Ishikawa (cell line): ENCODE data around the gene OSM.

Source experiments
- CEBPB ChIP-seq: IDR thresholded peaks from 2 replicates; pipeline ENCODE4 v1.6.1; 2012
- CREB1 ChIP-seq: IDR thresholded peaks from 2 replicates; pipeline ENCODE4 v1.6.1; 2012; ENCODE audit warnings: low read depth
- EGR1 ChIP-seq: IDR thresholded peaks from 2 replicates; pipeline ENCODE4 v1.6.1; 2012
- EP300 ChIP-seq: IDR thresholded peaks from 2 replicates; pipeline ENCODE4 v1.6.1; 2012; ENCODE audit warnings: borderline replicate concordance
- FOXM1 ChIP-seq: IDR thresholded peaks from 2 replicates; pipeline ENCODE4 v1.6.1; 2012; ENCODE audit warnings: low read depth, borderline replicate concordance
- NFIC ChIP-seq: IDR thresholded peaks from 2 replicates; pipeline ENCODE4 v1.6.1; 2012
- RAD21 ChIP-seq: IDR thresholded peaks from 2 replicates; pipeline ENCODE4 v1.6.1; 2012; ENCODE audit warnings: low read depth
- TAF1 ChIP-seq: IDR thresholded peaks from 2 replicates; pipeline ENCODE4 v1.6.1; 2012; ENCODE audit warnings: low read depth, mild to moderate bottlenecking
- TCF12 ChIP-seq: IDR thresholded peaks from 2 replicates; pipeline ENCODE4 v1.6.1; 2012; ENCODE audit warnings: low read depth
- TEAD4 ChIP-seq: IDR thresholded peaks from 2 replicates; pipeline ENCODE4 v1.6.1; 2012
- YY1 ChIP-seq: IDR thresholded peaks from 2 replicates; pipeline ENCODE4 v1.6.1; 2012; ENCODE audit warnings: low read depth
- ZBTB7A ChIP-seq: IDR thresholded peaks from 2 replicates; pipeline ENCODE4 v1.6.1; 2012; ENCODE audit warnings: low read depth
- TF ChIP-seq, protein P1 (sequence below): IDR thresholded peaks from 2 replicates; pipeline ENCODE4 v1.6.1; 2012
- TF ChIP-seq, protein P2 (sequence below): IDR thresholded peaks from 2 replicates; pipeline ENCODE4 v1.6.1; 2012
- TF ChIP-seq, protein P3 (sequence below): IDR thresholded peaks from 2 replicates; pipeline ENCODE4 v1.6.1; 2012; ENCODE audit warnings: low read depth, mild to moderate bottlenecking

Gene OSM

DNA sequence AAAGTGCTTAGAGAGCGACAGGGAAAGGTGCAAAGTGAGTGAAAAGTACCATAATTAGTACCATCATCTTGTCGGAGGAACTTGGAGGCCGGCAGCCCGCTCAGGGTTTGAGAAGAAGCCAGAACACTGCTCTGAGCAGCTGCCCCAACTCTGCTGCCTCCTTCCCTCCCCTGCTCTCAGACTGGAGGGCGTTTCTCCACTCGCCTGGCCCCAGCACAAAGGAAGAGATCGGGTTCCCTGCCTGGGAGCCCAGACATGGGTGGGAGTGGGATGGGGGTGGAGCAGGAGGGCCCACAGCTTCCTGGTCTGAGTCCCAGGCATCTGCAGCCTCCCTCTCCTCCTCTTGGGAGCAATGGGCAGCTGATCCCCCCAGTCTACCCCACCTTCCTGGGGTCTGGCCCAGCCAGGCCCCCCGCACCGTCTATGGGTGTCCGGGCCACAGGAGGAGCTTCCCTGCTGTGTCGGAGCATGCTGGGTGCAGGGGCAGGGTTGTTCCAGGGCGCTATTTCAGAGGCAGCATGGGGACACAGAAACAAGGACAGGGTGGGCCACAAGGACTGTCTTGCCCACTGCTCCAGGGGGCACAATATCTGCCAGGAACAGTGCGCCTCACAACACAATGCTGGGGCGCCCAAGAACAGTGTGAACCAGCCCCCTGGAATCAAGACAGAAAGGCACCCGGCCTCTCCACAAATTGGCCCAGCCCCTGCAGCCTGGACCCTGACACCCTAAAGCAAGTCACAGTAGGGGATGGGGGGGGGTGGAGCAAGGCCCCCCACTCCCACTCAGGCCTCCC is 24.9 kb downstream of the OSM start:
- TF ChIP-seq RAD21 = no peak
- TF ChIP-seq CREB1 = no peak
- TF ChIP-seq EP300 = peak; percentile 46; the same call in 1 of the 2 replicates
- TF ChIP-seq, protein P1, sequence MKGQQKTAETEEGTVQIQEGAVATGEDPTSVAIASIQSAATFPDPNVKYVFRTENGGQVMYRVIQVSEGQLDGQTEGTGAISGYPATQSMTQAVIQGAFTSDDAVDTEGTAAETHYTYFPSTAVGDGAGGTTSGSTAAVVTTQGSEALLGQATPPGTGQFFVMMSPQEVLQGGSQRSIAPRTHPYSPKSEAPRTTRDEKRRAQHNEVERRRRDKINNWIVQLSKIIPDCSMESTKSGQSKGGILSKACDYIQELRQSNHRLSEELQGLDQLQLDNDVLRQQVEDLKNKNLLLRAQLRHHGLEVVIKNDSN = no peak
- 0 out of 2 replicates have a peak, but pooled peaks have one; percentile 46 for TF ChIP-seq TCF12
- TF ChIP-seq ZBTB7A = no peak
- no peak for TF ChIP-seq TAF1

DNA sequence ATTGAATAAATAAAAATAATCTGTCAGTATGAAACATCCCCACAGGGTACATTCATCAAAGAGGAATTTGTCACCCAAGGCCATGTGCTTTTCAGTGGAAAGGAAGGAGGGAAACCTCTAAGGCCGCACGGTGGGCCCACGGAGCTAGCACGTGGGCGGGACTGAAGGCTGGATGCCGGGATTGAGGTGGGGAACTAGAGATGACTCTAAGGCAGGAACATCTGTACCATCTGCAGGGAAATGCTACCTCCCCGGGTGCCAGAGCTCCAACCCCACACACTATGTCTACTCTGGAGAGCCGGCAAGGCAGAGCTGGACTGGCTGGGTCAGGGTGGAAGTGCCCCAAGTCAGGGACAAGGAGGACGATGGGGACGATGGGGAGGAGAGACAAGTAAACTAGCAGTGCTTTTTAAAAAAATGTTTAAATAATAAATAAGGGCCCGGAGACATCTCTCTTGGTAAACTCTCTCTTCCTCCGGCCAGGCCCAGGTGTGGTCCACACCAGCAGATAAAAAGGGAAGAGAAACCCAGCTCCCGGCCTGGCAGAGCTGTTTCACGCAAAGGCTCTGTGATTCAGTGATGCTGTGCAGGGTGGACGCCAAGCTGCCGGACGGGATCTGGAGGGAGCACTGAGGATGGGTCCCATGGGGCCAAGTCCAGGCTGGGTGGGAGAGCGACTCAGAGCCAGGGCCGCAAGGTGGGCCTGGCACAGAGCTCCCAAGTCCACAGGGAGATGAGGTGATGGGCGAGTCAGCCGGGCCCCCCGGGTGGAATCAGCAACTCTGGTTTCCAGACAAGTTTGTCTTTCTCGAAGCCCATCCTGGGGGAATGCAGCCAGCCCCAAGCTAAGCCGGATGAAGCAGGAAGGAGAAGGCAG is 25.9 kb downstream of the OSM start:
- TF ChIP-seq RAD21 (no peak), CREB1 (no peak), NFIC (no peak), YY1 (no peak), TEAD4 (no peak), ZBTB7A (no peak)
- TF ChIP-seq, protein P2, sequence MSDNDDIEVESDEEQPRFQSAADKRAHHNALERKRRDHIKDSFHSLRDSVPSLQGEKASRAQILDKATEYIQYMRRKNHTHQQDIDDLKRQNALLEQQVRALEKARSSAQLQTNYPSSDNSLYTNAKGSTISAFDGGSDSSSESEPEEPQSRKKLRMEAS = 0 out of 2 replicates have a peak, but pooled peaks have one; percentile 22

DNA sequence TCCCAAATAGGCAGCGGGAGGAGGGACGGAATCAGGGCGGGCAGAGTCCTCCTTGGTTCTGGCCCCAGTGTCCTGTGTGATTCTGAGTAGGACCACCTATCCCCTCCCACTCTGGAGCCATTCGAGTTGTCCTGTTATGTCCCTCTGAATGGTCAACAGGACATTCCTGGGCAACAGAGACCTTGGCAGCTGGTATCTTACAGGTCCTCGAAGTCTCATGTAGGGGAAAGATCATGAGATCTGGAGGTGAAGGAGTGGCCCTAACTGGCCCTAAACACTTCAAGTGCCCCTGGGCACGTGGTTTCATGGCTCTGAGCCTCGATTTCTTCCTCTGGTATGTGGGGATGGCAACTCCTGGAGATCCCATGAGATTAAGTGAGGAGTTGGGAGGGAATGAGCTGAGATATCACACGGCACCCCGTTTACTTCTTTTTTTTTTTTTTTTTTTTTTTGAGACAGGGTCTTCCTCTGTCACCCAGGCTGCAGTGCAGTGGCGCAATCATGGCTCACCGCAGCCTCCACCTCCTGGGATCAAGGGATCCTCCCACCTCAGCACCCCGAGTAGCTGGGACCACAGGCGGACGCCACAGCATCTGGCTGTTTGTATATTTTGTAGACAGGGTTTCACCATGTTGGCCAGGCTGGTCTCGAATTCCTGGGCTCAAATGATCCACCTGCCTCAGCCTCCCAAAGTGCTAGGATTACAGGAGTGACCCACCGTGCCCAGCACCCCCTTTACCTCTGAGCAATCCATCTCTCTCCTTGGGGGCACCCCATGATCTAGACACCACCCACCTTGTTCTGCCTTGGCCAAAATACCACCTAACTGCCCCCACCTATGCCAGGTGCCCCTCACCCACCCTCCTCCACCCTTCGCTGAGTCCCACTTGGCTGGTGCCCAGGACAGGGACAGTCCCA is 26.9 kb downstream of the OSM start:
- TF ChIP-seq, protein P3, sequence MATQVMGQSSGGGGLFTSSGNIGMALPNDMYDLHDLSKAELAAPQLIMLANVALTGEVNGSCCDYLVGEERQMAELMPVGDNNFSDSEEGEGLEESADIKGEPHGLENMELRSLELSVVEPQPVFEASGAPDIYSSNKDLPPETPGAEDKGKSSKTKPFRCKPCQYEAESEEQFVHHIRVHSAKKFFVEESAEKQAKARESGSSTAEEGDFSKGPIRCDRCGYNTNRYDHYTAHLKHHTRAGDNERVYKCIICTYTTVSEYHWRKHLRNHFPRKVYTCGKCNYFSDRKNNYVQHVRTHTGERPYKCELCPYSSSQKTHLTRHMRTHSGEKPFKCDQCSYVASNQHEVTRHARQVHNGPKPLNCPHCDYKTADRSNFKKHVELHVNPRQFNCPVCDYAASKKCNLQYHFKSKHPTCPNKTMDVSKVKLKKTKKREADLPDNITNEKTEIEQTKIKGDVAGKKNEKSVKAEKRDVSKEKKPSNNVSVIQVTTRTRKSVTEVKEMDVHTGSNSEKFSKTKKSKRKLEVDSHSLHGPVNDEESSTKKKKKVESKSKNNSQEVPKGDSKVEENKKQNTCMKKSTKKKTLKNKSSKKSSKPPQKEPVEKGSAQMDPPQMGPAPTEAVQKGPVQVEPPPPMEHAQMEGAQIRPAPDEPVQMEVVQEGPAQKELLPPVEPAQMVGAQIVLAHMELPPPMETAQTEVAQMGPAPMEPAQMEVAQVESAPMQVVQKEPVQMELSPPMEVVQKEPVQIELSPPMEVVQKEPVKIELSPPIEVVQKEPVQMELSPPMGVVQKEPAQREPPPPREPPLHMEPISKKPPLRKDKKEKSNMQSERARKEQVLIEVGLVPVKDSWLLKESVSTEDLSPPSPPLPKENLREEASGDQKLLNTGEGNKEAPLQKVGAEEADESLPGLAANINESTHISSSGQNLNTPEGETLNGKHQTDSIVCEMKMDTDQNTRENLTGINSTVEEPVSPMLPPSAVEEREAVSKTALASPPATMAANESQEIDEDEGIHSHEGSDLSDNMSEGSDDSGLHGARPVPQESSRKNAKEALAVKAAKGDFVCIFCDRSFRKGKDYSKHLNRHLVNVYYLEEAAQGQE = no peak
- TF ChIP-seq EGR1 (no peak), CEBPB (no peak), TEAD4 (no peak), CREB1 (no peak), EP300 (no peak), TCF12 (no peak), TAF1 (no peak), YY1 (no peak), ZBTB7A (no peak), RAD21 (no peak), FOXM1 (no peak)
- TF ChIP-seq, protein P2 = no peak
- TF ChIP-seq, protein P1 = no peak

DNA sequence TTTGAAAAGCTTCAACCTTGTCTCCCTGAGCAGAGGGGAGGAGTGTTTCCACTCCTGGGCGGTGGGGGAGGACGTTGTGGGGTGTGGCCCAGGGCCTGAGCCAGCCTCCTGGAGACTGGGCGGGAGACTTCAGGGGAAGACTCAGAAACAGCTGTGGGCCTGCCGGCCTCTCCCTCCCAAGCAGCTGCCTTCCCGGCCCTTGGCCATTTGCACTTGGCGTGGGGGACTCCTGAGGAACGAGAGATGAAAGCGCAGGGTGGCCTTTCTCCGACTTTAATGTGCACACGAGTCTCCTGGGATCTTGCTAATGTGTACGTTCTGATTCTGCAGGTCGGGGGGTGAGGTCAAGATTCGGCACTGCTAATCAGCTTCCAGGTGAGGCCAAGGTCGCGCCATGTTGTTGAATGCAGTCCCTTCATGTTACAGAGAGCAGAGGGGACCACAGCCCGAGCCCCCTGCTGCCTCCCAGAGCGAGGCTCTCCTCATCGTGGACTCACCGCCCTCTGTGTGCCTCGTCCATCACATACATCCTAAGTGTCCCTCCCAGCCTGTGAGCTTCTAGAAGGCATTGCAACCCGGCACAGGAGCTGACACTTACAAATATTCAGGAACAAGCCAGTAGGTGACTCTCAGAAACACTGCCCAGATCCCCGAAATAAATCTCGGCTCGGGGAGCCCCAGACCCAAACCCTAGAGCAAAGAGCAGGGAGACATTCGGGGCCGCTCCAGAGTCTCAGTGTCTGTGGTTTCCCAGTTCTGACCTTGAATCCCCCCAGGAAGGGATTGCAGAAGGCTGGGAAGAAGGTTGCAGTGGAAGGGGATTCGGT is 27.8 kb downstream of the OSM start:
- TF ChIP-seq ZBTB7A (no peak), CREB1 (no peak), CEBPB (no peak)
- TF ChIP-seq, protein P2 = no peak

DNA sequence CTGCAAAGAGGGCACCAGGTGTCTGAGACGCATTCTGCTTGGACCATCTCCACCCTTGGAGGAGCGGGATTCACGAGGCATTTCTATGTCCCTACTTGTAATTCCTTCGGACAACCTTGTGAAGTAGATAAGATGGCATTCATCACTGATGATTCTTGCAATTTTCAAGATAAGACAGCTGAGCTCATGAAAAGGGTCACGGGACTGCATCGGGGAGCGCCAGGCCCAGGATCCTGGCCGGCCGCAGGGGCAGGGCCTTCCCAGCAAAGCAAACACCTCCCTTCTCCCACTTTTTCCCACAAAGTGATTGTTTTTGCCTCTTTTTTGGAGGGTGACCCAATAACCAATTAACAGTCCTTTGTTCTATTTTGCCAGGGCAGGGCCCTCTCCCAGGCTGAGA is 28.5 kb downstream of the OSM start:
- TF ChIP-seq NFIC (no peak), FOXM1 (no peak), CEBPB (no peak), RAD21 (no peak)
- TF ChIP-seq, protein P2 = no peak

DNA sequence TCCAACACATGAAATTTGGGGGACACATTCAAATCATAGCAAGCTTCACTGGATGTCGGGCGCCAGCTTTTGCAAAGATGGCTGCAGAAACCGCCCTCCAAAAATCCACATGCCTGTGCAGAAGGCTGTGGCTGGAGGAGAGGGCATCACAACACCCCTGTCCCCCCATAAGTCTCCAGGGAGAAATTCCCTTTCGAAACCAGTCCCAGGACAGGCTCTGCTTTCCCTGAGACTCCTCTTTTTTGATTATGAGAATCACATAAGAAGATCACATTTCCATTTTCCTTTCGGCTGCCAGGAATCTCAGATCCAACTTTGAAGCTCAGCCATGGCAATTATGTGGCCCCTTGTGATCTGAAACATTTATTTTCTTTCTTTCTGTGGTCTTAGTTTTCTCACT is 29.8 kb downstream of the OSM start:
- TF ChIP-seq CREB1 (no peak), TEAD4 (no peak), TCF12 (no peak)
